Fibroblast of villous mesenchyme (primary cell): ENCODE results near the gene NECTIN2. TPM values are rescaled to one million over a fixed set of nuclear protein-coding genes. Genes with fewer than 3 reads are reported as not detected.

Experiments used
- DNase-seq: peaks from one replicate; pipeline ENCODE4 v3.0.0-alpha.2; 2010; ENCODE audit warnings: low read depth
- H3K4me3 ChIP-seq: 2 replicates; pipeline ENCODE4 v1.5.1; 2011; ENCODE audit warnings: low read depth, mild to moderate bottlenecking, low read length
- total RNA-seq: library from RNA; depleted of rRNA; stranded (reverse); fragments of >200 nt; gene quantifications from 2 replicates; pipeline ENCODE4 v1.2.3, GENCODE V29; 2012
- TF ChIP-seq, protein P1 (sequence below): IDR thresholded peaks from 2 replicates; pipeline ENCODE4 v1.5.1; 2012; ENCODE audit warnings: low read depth, mild to moderate bottlenecking, low read length; ENCODE audit not compliant: insufficient read depth

The NECTIN2 gene
- total RNA-seq, 1 donor: 134 TPM

DNA sequence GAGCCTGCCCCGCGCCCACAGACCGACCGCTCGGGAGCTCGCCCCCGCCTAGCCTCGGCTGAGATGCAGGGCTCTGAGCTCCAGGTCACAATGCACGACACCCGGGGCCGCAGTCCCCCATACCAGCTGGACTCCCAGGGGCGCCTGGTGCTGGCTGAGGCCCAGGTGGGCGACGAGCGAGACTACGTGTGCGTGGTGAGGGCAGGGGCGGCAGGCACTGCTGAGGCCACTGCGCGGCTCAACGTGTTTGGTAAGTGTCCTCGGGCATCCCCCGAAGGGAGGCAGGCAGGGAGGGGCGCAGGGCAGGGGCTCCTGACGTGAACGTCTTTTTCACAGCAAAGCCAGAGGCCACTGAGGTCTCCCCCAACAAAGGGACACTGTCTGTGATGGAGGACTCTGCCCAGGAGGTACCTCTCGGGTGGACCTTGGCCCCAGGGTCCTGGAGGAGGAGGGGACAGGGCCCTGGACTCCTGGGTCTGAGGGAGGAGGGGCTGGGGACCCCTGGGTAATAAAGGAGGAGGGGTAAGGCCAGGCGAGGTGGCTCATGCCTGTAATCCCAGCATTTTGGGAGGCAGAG lies 33.9 kb upstream of the NECTIN2 start:
- TF ChIP-seq, protein P1, sequence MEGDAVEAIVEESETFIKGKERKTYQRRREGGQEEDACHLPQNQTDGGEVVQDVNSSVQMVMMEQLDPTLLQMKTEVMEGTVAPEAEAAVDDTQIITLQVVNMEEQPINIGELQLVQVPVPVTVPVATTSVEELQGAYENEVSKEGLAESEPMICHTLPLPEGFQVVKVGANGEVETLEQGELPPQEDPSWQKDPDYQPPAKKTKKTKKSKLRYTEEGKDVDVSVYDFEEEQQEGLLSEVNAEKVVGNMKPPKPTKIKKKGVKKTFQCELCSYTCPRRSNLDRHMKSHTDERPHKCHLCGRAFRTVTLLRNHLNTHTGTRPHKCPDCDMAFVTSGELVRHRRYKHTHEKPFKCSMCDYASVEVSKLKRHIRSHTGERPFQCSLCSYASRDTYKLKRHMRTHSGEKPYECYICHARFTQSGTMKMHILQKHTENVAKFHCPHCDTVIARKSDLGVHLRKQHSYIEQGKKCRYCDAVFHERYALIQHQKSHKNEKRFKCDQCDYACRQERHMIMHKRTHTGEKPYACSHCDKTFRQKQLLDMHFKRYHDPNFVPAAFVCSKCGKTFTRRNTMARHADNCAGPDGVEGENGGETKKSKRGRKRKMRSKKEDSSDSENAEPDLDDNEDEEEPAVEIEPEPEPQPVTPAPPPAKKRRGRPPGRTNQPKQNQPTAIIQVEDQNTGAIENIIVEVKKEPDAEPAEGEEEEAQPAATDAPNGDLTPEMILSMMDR: no peak
- no peak for DNase-seq
- no peak overlapping the region for H3K4me3 ChIP-seq

DNA sequence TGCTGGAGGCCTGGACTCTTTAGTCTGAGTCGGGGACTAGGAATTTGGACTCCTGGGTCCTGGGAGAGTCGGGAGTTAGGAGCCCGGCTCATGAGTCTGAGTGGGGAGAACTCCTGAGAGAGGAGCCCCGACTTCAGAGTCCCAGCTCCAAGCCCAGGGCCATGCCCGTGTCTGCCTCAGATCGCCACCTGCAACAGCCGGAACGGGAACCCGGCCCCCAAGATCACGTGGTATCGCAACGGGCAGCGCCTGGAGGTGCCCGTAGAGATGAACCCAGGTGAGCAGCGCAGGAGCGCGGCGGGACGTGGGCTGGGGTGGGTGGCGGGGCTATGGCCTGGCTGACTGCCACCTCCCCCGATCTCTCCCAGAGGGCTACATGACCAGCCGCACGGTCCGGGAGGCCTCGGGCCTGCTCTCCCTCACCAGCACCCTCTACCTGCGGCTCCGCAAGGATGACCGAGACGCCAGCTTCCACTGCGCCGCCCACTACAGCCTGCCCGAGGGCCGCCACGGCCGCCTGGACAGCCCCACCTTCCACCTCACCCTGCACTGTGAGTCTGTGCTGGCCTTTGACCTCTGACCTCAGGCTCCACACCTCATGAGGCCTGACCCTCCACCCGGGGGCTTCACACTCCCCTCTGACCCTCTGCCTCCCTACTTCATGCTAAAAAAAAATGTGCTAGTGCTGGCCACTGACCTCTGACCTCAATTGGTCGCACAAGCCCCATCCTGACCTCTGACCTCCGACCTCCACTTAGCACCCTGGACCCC lies 32.8 kb upstream of the NECTIN2 start:
- no peak for DNase-seq
- TF ChIP-seq, protein P1: no peak
- H3K4me3 ChIP-seq: no peak overlapping the region

DNA sequence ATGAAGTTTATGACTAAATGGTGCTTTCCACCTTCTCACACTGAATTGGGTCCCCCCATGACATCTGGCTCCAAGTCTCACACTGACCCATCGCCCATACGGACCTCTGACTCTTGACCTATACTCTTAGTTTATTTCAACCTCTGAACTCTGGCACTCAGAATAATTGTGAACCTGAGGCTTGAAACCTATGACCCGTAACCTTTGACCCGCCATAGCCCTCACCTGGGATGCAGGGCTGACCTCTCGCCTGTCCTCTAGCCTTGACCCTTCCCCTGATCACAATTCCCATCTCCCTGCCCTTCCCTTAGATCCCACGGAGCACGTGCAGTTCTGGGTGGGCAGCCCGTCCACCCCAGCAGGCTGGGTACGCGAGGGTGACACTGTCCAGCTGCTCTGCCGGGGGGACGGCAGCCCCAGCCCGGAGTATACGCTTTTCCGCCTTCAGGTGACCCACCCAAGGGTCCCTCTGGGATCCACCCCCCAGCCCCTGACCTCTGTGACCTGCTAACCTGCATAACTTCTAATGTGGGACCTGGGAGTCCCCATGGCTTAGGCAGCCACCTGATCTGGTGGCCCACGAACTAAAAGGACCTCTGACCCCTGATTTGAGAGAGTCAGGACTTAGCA lies 32.1 kb upstream of the NECTIN2 start:
- DNase-seq: no peak
- no peak overlapping the region for H3K4me3 ChIP-seq
- TF ChIP-seq, protein P1: no peak

DNA sequence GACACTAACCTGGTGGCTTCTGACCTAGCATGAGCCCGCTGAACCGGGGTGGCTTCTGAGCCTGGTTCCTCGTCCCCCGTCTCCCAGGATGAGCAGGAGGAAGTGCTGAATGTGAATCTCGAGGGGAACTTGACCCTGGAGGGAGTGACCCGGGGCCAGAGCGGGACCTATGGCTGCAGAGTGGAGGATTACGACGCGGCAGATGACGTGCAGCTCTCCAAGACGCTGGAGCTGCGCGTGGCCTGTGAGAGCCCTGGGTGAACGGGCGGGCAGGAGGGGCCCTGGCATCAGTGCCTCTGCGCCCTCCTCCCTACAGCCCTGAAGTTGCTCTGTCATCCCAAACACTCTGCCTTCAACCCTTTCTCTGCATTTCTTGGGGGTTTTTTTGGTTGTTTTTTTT lies 31.6 kb upstream of the NECTIN2 start:
- no peak overlapping the region for H3K4me3 ChIP-seq
- TF ChIP-seq, protein P1: no peak
- DNase-seq: no peak

DNA sequence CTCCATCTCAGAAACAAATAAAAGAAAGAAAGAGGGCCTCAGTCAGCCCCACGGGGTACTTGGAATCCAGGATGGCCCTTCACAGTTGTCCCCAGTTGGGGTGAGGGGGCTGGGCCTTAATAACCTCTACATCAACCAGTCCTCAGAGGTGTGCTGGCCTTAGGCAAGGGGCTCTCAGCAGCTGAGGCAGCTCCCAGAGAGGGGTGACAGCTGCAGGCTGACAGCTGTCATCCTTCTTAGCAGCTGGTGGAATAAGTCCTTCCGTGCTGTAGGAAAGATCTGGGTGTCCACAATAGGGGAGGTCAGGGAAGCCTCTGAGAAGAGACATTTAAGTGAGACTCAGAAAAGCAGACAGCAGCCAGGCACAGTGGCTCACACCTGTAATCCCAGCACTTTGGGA lies 29.8 kb upstream of the NECTIN2 start:
- H3K4me3 ChIP-seq: no peak overlapping the region
- DNase-seq: no peak
- TF ChIP-seq, protein P1: no peak

DNA sequence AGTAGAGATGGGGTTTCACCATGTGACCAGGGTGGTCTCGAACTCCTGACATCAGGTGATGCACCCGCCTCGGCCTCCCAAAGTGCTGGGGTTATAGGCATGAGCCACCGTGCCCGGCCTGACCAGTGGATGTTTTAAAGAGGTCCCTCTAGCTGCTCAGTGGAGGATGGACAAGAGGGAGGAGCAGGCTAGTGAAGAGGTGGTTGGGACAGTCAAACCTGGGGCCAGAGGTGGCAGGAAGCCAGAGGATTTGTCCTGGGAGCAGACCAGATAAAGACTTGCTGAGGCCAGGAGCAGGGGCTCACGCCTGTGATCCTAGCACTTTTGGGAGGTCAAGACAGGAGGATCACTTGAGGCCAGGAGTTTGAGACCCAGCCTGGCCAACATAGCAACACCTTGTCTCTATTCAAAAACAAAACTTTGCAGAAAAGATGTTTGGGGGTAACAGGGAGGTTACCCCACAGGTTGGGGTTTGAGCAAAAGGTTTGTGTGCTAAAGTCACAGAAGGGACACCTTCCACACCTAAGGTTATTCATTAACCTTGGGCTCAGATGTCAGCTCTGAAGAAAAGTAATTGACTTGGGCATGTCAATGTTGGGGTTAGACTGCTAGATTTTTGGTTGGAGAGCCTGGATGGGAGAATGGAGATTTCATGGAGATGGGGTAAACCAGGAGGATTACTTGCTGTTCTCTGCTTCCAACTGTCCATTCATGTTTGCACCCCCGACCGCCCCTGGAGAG lies 28.2 kb upstream of the NECTIN2 start:
- H3K4me3 ChIP-seq: no peak overlapping the region
- no peak for DNase-seq
- TF ChIP-seq, protein P1: no peak
